IMR-90 (cell line): ENCODE measurements around the gene AKAP7. TPM values are rescaled to one million over a fixed set of nuclear protein-coding genes. Genes with fewer than 3 reads are reported as not detected.

ENCODE experiments used
- ATAC-seq: fragments of 200-7000 bp; cut with Tn5 transposase; 2 replicates; pipeline ENCODE4 v1.9.1; 2020; ENCODE audit warnings: low read depth, mild to moderate bottlenecking, moderate library complexity
- BruUV-seq: library from RNA; stranded (reverse); fragments of 400-500 nt; replicated peaks from 2 replicates; lab custom pipeline; 2021; lab: Mats Ljungman, UMichigan
- CTCF ChIA-PET: fragments of 300-600 bp; formaldehyde crosslinking; extraction: SDS; loops from one replicate; lab custom pipeline; 2021; ENCODE audit warnings: antibody characterized with exemption; lab: Yijun Ruan, JAX
- POLR2A ChIA-PET: fragments of 300-600 bp; sonication (Branson Sonifier 250); formaldehyde crosslinking; loops from one replicate; lab custom pipeline; 2022; ENCODE audit warnings: antibody characterized with exemption; ENCODE audit not compliant: unreplicated experiment; lab: Charles Lee
- DNase-seq: peaks from one replicate; pipeline ENCODE4 v3.0.0; 2013
- H2AFZ ChIP-seq: replicated peaks from 2 replicates; pipeline ENCODE3; 2013; ENCODE audit warnings: low read length, mild to moderate bottlenecking; ENCODE audit not compliant: poor library complexity
- H2AK5ac ChIP-seq: 2 replicates; pipeline ENCODE4 v1.6.1; 2013; ENCODE audit warnings: low read depth, low read length, inconsistent platforms
- H2AK9ac ChIP-seq: replicated peaks from 2 replicates; pipeline ENCODE3; 2013; ENCODE audit warnings: mild to moderate bottlenecking, low read depth, low read length, moderate library complexity; ENCODE audit not compliant: poor library complexity
- H2BK120ac ChIP-seq: 2 replicates; pipeline ENCODE4 v1.6.1; 2013; ENCODE audit warnings: low read depth, low read length, inconsistent platforms
- H2BK15ac ChIP-seq: 3 replicates; pipeline ENCODE4 v1.6.1; 2013; ENCODE audit warnings: low read depth, low read length, inconsistent platforms
- H2BK20ac ChIP-seq: 2 replicates; pipeline ENCODE4 v1.6.1; 2013; ENCODE audit warnings: low read depth, mild to moderate bottlenecking, inconsistent platforms, low read length, moderate library complexity
- H2BK5ac ChIP-seq: 2 replicates; pipeline ENCODE4 v1.6.1; 2013; ENCODE audit warnings: mild to moderate bottlenecking, low read depth, low read length, inconsistent platforms; ENCODE audit not compliant: poor library complexity, severe bottlenecking
- H3K14ac ChIP-seq: replicated peaks from 2 replicates; pipeline ENCODE4 v1.6.1; 2013; ENCODE audit warnings: low read depth, low read length, inconsistent platforms
- H3K18ac ChIP-seq: 2 replicates; pipeline ENCODE4 v1.6.1; 2013; ENCODE audit warnings: low read depth, low read length, control low read depth
- H3K23ac ChIP-seq: 2 replicates; pipeline ENCODE4 v1.6.1; 2013; ENCODE audit warnings: low read depth, low read length, inconsistent platforms
- H3K27ac ChIP-seq: 2 replicates; pipeline ENCODE4 v1.5.1; 2013; ENCODE audit warnings: mild to moderate bottlenecking, control low read depth, low read length; ENCODE audit not compliant: insufficient read depth
- H3K27me3 ChIP-seq: 2 replicates; pipeline ENCODE4 v1.6.1; 2013; ENCODE audit warnings: low read length; ENCODE audit not compliant: control insufficient read depth, insufficient read depth
- H3K36me3 ChIP-seq: 2 replicates; pipeline ENCODE4 v1.6.1; 2013; ENCODE audit warnings: low read length, mixed read lengths; ENCODE audit not compliant: control insufficient read depth, insufficient read depth
- H3K4ac ChIP-seq: 2 replicates; pipeline ENCODE4 v1.6.1; 2013; ENCODE audit warnings: low read depth, low read length, inconsistent platforms
- H3K4me1 ChIP-seq: 2 replicates; pipeline ENCODE4 v1.6.1; 2013; ENCODE audit warnings: low read length, mixed read lengths; ENCODE audit not compliant: control insufficient read depth, insufficient read depth
- H3K4me2 ChIP-seq: 2 replicates; pipeline ENCODE4 v1.6.1; 2013; ENCODE audit warnings: low read depth, mild to moderate bottlenecking, control low read depth, low read length, moderate library complexity
- H3K4me3 ChIP-seq: 2 replicates; pipeline ENCODE4 v1.5.1; 2013; ENCODE audit warnings: low read depth, mild to moderate bottlenecking, control low read depth, low read length, moderate library complexity; ENCODE audit not compliant: insufficient read depth
- H3K56ac ChIP-seq: 2 replicates; pipeline ENCODE4 v1.6.1; 2013; ENCODE audit warnings: low read length, inconsistent platforms; ENCODE audit not compliant: insufficient read depth; ENCODE audit errors: extremely low read depth
- H3K79me1 ChIP-seq, 2 experiments: 2 replicates each; pipeline ENCODE4 v1.6.1; 2013; ENCODE audit warnings: low read length in 2 of 2, inconsistent platforms in 1 of 2, low read depth in 1 of 2
- H3K9ac ChIP-seq: 2 replicates; pipeline ENCODE4 v1.6.1; 2013; ENCODE audit warnings: low read depth, low read length, control low read depth
- H3K9me1 ChIP-seq: 2 replicates; pipeline ENCODE4 v1.6.1; 2013; ENCODE audit warnings: low read length, inconsistent platforms; ENCODE audit not compliant: insufficient read depth
- H3K9me3 ChIP-seq: 2 replicates; pipeline ENCODE4 v1.6.1; 2013; ENCODE audit warnings: low read length; ENCODE audit not compliant: control insufficient read depth, insufficient read depth
- H4K20me1 ChIP-seq: 2 replicates; pipeline ENCODE4 v1.6.1; 2013; ENCODE audit warnings: low read length, inconsistent platforms; ENCODE audit not compliant: insufficient read depth
- H4K5ac ChIP-seq: 2 replicates; pipeline ENCODE4 v1.6.1; 2013; ENCODE audit warnings: mild to moderate bottlenecking, low read depth, low read length, control low read depth
- H4K8ac ChIP-seq, 2 experiments: 2 replicates each; pipeline ENCODE4 v1.6.1; 2013; ENCODE audit warnings: low read depth in 2 of 2, low read length in 2 of 2, control low read depth in 1 of 2, inconsistent platforms in 1 of 2
- H4K91ac ChIP-seq: 2 replicates; pipeline ENCODE4 v1.6.1; 2013; ENCODE audit warnings: low read depth, low read length, inconsistent platforms; ENCODE audit not compliant: insufficient read depth
- BHLHE40 ChIP-seq: fragments of 150-350 bp; IDR thresholded peaks from 2 replicates; pipeline ENCODE4 v1.6.1; 2016; ENCODE audit warnings: mild to moderate bottlenecking, low read depth, low read length
- CEBPB ChIP-seq: IDR thresholded peaks from 2 replicates; pipeline ENCODE4 v1.6.1; 2012; ENCODE audit warnings: low read depth, low read length, improper control_type of control experiment
- CHD1 ChIP-seq: IDR thresholded peaks from 2 replicates; pipeline ENCODE4 v1.6.1; 2012; ENCODE audit warnings: low read depth, low read length, improper control_type of control experiment
- FOS ChIP-seq: fragments of 150-350 bp; IDR thresholded peaks from 2 replicates; pipeline ENCODE4 v1.6.1; 2016; ENCODE audit warnings: low read depth, low read length
- MAFK ChIP-seq: IDR thresholded peaks from 2 replicates; pipeline ENCODE4 v1.6.1; 2012; ENCODE audit warnings: low read depth, low read length, improper control_type of control experiment
- MAZ ChIP-seq: IDR thresholded peaks from 2 replicates; pipeline ENCODE4 v1.6.1; 2012; ENCODE audit warnings: low read depth, mild to moderate bottlenecking, low read length, improper control_type of control experiment, moderate library complexity, borderline replicate concordance
- MXI1 ChIP-seq: IDR thresholded peaks from 2 replicates; pipeline ENCODE4 v1.6.1; 2012; ENCODE audit warnings: low read depth, mild to moderate bottlenecking, low read length, moderate library complexity, borderline replicate concordance
- NFE2L2 ChIP-seq: fragments of 150-350 bp; IDR thresholded peaks from 2 replicates; pipeline ENCODE4 v1.6.1; 2016; ENCODE audit warnings: low read depth, mild to moderate bottlenecking, low read length
- POLR2A ChIP-seq: IDR thresholded peaks from 2 replicates; pipeline ENCODE4 v1.6.1; 2012; ENCODE audit warnings: mild to moderate bottlenecking, low read depth, low read length
- RAD21 ChIP-seq: IDR thresholded peaks from 2 replicates; pipeline ENCODE4 v1.6.1; 2012; ENCODE audit warnings: low read length, improper control_type of control experiment
- RCOR1 ChIP-seq: IDR thresholded peaks from 2 replicates; pipeline ENCODE4 v1.6.1; 2012; ENCODE audit warnings: mild to moderate bottlenecking, low read length, improper control_type of control experiment; ENCODE audit not compliant: insufficient replicate concordance
- RFX5 ChIP-seq: IDR thresholded peaks from 2 replicates; pipeline ENCODE4 v1.8.0; 2012; ENCODE audit warnings: low read depth, mild to moderate bottlenecking, low read length, moderate library complexity
- SMC3 ChIP-seq: fragments of 150-350 bp; IDR thresholded peaks from 2 replicates; pipeline ENCODE4 v1.6.1; 2016; ENCODE audit warnings: low read depth, mild to moderate bottlenecking, antibody characterized with exemption, low read length, moderate library complexity
- USF2 ChIP-seq: fragments of 150-350 bp; IDR thresholded peaks from 2 replicates; pipeline ENCODE4 v1.6.1; 2017; ENCODE audit warnings: mild to moderate bottlenecking, antibody characterized with exemption, low read length, low read depth
- WGBS, 2 experiments: methylation state at CpG; one replicate each; pipeline versions ENCODE4 v1.1.5 to v1.1.7; 2013; ENCODE audit warnings: missing lambda C conversion rate in 2 of 2; ENCODE audit not compliant: insufficient read length in 1 of 2; ENCODE audit errors: extremely low coverage in 2 of 2; 5-methylcytosine and 5-hydroxymethylcytosine counted together
- dilution Hi-C: fragments of 300-500 bp; cut with HindIII; formaldehyde crosslinking; loops from one replicate; pipeline ENCODE4 v1.14.3; 2018; ENCODE audit warnings: low sequenced_read_pairs; ENCODE audit not compliant: unreplicated experiment
- in situ Hi-C: fragments of 300-500 bp; cut with MboI; formaldehyde crosslinking; loops from 3 replicates; pipeline ENCODE4 v1.14.3; 2019; ENCODE audit warnings: low sequenced_read_pairs, inconsistent platforms, mixed read lengths
- intact Hi-C: fragments of 100-400 bp; cut with micrococcal nuclease; formaldehyde crosslinking; loops from 2 replicates; pipeline ENCODE4 v1.10.0; 2022
- polyA plus RNA-seq, 3 experiments: library from polyadenylated mRNA; depleted of rRNA; stranded (reverse); fragments of >200 nt; gene quantifications; 2 replicates each; pipeline ENCODE4 v1.2.3, GENCODE V29; 2012; ENCODE audit warnings: low replicate concordance in 1 of 3
- total RNA-seq: library from RNA; depleted of rRNA; stranded (reverse); fragments of >200 nt; gene quantifications from 2 replicates; pipeline ENCODE4 v1.2.3, GENCODE V29; 2012
- TF ChIP-seq, protein P1 (sequence below): conservative IDR thresholded peaks from 2 replicates; pipeline ENCODE4 v1.5.1; 2012; ENCODE audit warnings: mild to moderate bottlenecking, low read depth, low read length, improper control_type of control experiment
- TF ChIP-seq, protein P2 (sequence below): fragments of 150-350 bp; IDR thresholded peaks from 2 replicates; pipeline ENCODE4 v1.6.1; 2016; ENCODE audit warnings: low read depth, mild to moderate bottlenecking, low read length, moderate library complexity, borderline replicate concordance

The AKAP7 gene
- total and polyA plus RNA-seq, 2 of the 4 experiments (the other 2 are of a cell fraction), result 0.54 to 1.1 TPM

DNA sequence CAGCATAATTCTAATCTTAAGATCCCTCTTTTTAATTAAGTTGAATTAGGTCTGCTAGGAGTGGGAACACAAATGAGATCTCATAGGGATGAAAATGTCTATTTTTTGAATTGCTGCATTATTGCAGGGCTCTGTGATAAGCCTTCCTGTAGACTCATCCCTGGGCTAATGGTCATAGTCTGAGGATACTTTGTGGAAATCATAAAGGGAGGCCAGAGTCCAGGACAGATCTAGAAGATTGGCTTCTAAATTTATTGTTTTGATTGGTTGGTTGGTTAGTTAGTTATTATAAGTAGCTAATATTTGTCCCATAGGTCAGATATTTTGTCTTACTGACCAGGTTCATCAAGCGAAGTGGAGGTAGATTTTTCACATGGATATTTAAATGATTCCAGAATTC, 142.3 kb downstream of the AKAP7 start:
- dilution Hi-C loops (no loop called here), in situ Hi-C loops (no loop called here), intact Hi-C loops (no loop called here)
- no peaks in the 10 kb centered on the region for H3K9me3 ChIP-seq
- no peak overlapping the region for H2BK15ac ChIP-seq
- CTCF ChIA-PET, result no interaction called here
- H3K4me3 ChIP-seq, result no peak overlapping the region
- H4K20me1 ChIP-seq, result no peaks in the 10 kb centered on the region
- no peak overlapping the region for H3K14ac ChIP-seq
- H3K56ac ChIP-seq, result no peak overlapping the region
- H2BK5ac ChIP-seq, result no peak overlapping the region
- no peak for ATAC-seq
- no peak overlapping the region for H3K4me2 ChIP-seq
- H3K79me1 ChIP-seq, result no peaks in the 10 kb centered on the region
- H4K91ac ChIP-seq, result no peak overlapping the region
- no peaks in the 10 kb centered on the region for H3K36me3 ChIP-seq
- TF ChIP-seq RCOR1 (no peak), BHLHE40 (no peak), RAD21 (no peak), NFE2L2 (no peak), MAZ (no peak), MXI1 (no peak), CEBPB (no peak), FOS (no peak), CHD1 (no peak), USF2 (no peak), MAFK (no peak), POLR2A (no peak), RFX5 (no peak), SMC3 (no peak)
- TF ChIP-seq, protein P1, sequence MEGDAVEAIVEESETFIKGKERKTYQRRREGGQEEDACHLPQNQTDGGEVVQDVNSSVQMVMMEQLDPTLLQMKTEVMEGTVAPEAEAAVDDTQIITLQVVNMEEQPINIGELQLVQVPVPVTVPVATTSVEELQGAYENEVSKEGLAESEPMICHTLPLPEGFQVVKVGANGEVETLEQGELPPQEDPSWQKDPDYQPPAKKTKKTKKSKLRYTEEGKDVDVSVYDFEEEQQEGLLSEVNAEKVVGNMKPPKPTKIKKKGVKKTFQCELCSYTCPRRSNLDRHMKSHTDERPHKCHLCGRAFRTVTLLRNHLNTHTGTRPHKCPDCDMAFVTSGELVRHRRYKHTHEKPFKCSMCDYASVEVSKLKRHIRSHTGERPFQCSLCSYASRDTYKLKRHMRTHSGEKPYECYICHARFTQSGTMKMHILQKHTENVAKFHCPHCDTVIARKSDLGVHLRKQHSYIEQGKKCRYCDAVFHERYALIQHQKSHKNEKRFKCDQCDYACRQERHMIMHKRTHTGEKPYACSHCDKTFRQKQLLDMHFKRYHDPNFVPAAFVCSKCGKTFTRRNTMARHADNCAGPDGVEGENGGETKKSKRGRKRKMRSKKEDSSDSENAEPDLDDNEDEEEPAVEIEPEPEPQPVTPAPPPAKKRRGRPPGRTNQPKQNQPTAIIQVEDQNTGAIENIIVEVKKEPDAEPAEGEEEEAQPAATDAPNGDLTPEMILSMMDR, result no peak
- TF ChIP-seq, protein P2, sequence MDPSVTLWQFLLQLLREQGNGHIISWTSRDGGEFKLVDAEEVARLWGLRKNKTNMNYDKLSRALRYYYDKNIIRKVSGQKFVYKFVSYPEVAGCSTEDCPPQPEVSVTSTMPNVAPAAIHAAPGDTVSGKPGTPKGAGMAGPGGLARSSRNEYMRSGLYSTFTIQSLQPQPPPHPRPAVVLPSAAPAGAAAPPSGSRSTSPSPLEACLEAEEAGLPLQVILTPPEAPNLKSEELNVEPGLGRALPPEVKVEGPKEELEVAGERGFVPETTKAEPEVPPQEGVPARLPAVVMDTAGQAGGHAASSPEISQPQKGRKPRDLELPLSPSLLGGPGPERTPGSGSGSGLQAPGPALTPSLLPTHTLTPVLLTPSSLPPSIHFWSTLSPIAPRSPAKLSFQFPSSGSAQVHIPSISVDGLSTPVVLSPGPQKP, result no peak
- WGBS, 2 experiments, result no CpG with 5 or more reads among the region's 1 CpG
- H3K27ac ChIP-seq, result no peak overlapping the region
- H3K9me1 ChIP-seq, result 0 out of 2 replicates have a peak, but pooled peaks cover 3% of the 10 kb centered on the region
- H3K27me3 ChIP-seq, result no peaks in the 10 kb centered on the region
- H2AK5ac ChIP-seq, result no peak overlapping the region
- H4K5ac ChIP-seq, result no peak overlapping the region
- no peak overlapping the region for H2BK20ac ChIP-seq
- no peaks in the 10 kb centered on the region for H3K4me1 ChIP-seq
- H3K23ac ChIP-seq, result no peak overlapping the region
- H2AFZ ChIP-seq, result no peak overlapping the region
- no peak overlapping the region for H2AK9ac ChIP-seq
- no peak overlapping the region for H3K9ac ChIP-seq
- H3K4ac ChIP-seq, result no peak overlapping the region
- H2BK120ac ChIP-seq, result no peak overlapping the region
- no peak for DNase-seq
- no peak overlapping the region for H3K18ac ChIP-seq
- H4K8ac ChIP-seq, result no peak overlapping the region
- BruUV-seq, result no TSS peak
- POLR2A ChIA-PET, result no interaction called here
